Tibial nerve (tissue), 4 donors: Measurements from ENCODE around the gene DPH1.

Experiments used
- CTCF ChIP-seq, 5 experiments: fragments of 200-600 bp in 3 of 5; fragments of 450-650 bp in 2 of 5; sonication (generic) in 3 of 5; IDR thresholded peaks; one replicate each; pipeline ENCODE4 v1.5.1; 2016 to 2019; ENCODE audit warnings: antibody characterized with exemption in 5 of 5, mild to moderate bottlenecking in 3 of 5, moderate library complexity in 2 of 5
- EP300 ChIP-seq, 2 donors: sonication (generic); formaldehyde crosslinking; IDR thresholded peaks; one replicate each; pipeline ENCODE4 v1.6.1; 2017; ENCODE audit warnings: antibody characterized with exemption in 2 of 2, mild to moderate bottlenecking in 1 of 2
- POLR2A ChIP-seq, 2 donors: fragments of 450-650 bp; IDR thresholded peaks; one replicate each; pipeline ENCODE4 v1.6.1; 2017; ENCODE audit warnings: antibody characterized with exemption in 2 of 2, mild to moderate bottlenecking in 2 of 2, moderate library complexity in 2 of 2

GRCh38 chr17:2028234-2028614 is 1.7 kb upstream of the DPH1 start:
- TF ChIP-seq POLR2A (IDR thresholded peaks at IDR 0.05) (no peak), CTCF (IDR thresholded peaks at IDR 0.05) (no peak), EP300 (IDR thresholded peaks at IDR 0.05) (no peak)
